HFFc6 (cell line): ENCODE data around the gene FOXL2NB. TPM values are rescaled to one million over a fixed set of nuclear protein-coding genes. Genes with fewer than 3 reads are reported as not detected.
A peak's percentile ranks its signal among the peaks of the same experiment; 100 is the strongest.

Experiments used
- DNase-seq: peaks from one replicate; pipeline ENCODE4 v3.0.0-alpha.2; 2018
- H3K27ac Mint-ChIP-seq: 2 replicates; pipeline ENCODE4 v1.8.0; 2020; ENCODE audit warnings: mild to moderate bottlenecking, mixed read lengths
- H3K27me3 Mint-ChIP-seq: 2 replicates; pipeline ENCODE4 v1.8.0; 2021; ENCODE audit warnings: mild to moderate bottlenecking, moderate library complexity, mixed read lengths; ENCODE audit not compliant: insufficient read depth
- H3K36me3 Mint-ChIP-seq: 2 replicates; pipeline ENCODE4 v1.8.0; 2021; ENCODE audit warnings: low read depth, mixed read lengths
- H3K4me1 Mint-ChIP-seq: 2 replicates; pipeline ENCODE4 v1.8.0; 2020; ENCODE audit warnings: low read depth, mixed read lengths
- H3K4me3 Mint-ChIP-seq: 2 replicates; pipeline ENCODE4 v1.8.0; 2020; ENCODE audit warnings: mild to moderate bottlenecking, moderate library complexity, mixed read lengths
- H3K9me3 Mint-ChIP-seq: 2 replicates; pipeline ENCODE4 v1.8.0; 2020; ENCODE audit warnings: mild to moderate bottlenecking, mixed read lengths
- CTCF ChIP-seq: fragments of 200-600 bp; sonication (generic); IDR thresholded peaks from 2 replicates; pipeline ENCODE4 v1.5.0; 2021; ENCODE audit warnings: antibody characterized with exemption, mild to moderate bottlenecking
- total RNA-seq, 6 experiments: library from RNA; stranded (reverse); fragmentation: NEBNext Ultra II Directional; extraction: Animal tissue kit (Norgen Biotek cat#: 25700); gene quantifications; 2 replicates in 1 of 6; 3 replicates in 5 of 6; pipeline ENCODE4 v1.2.3, GENCODE V29; 2021

The FOXL2NB gene
- total RNA-seq, 6 experiments from 2014 or later, result 0.45 to 5.8 (median 4.6) TPM

DNA sequence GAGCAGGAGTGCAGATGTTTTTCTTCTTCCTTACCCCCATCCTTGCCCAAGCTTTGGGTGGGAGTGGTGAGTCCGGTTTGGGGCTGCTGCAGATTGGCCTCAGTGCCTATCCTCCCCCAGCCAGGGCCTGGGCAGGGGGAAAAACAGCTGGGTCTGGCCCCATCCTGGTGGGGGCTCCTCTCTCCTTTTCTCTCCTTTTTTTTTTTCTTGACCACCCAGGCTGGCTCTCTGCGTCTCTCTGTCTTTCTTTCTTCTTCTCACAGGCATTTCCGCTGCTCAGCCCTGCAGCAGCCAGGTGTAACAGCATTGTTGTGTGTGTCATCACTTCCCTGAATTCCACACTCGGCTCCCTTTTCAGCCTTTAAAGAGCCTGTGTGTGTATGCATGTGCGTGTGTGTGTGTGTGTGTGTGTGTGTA lies 2.0 kb downstream of the FOXL2NB start:
- no peak overlapping the region for H3K27ac Mint-ChIP-seq
- TF ChIP-seq CTCF, result no peak
- peaks cover 5% of the 10 kb centered on the region; the same call in 1 of the 2 replicates for H3K36me3 Mint-ChIP-seq
- no peak for DNase-seq
- H3K4me1 Mint-ChIP-seq, result peaks cover 12% of the 10 kb centered on the region; the same call in 1 of the 2 replicates
- no peak overlapping the region for H3K4me3 Mint-ChIP-seq
- H3K9me3 Mint-ChIP-seq, result no peaks in the 10 kb centered on the region; the same call in 1 of the 2 replicates
- peaks cover 50% of the 10 kb centered on the region for H3K27me3 Mint-ChIP-seq

GRCh38 chr3:138949445-138950005 lies 2.5 kb downstream of the FOXL2NB start:
- Mint-ChIP-seq H3K27me3 (peaks cover 50% of the 10 kb centered on the region), H3K9me3 (no peaks in the 10 kb centered on the region; the same call in 1 of the 2 replicates), H3K4me1 (peaks cover 10% of the 10 kb centered on the region; the same call in 1 of the 2 replicates), H3K36me3 (no peaks in the 10 kb centered on the region; the same call in 1 of the 2 replicates), H3K4me3 (no peak overlapping the region), H3K27ac (no peak overlapping the region)
- no peak for DNase-seq
- TF ChIP-seq CTCF, result no peak

- no peak for DNase-seq
- Mint-ChIP-seq H3K27ac (no peak overlapping the region), H3K27me3 (peaks cover 54% of the 10 kb centered on the region), H3K36me3 (no peaks in the 10 kb centered on the region), H3K9me3 (no peaks in the 10 kb centered on the region; the same call in 1 of the 2 replicates), H3K4me3 (no peak overlapping the region), H3K4me1 (peaks cover 10% of the 10 kb centered on the region; the same call in 1 of the 2 replicates)
- TF ChIP-seq CTCF, result no peak
Measured at GRCh38 chr3:138950006-138950644, 3.1 kb downstream of the FOXL2NB start.

- peaks cover 58% of the 10 kb centered on the region for H3K27me3 Mint-ChIP-seq
Measured at GRCh38 chr3:138950701-138951100, 3.7 kb downstream of the FOXL2NB start.

DNA sequence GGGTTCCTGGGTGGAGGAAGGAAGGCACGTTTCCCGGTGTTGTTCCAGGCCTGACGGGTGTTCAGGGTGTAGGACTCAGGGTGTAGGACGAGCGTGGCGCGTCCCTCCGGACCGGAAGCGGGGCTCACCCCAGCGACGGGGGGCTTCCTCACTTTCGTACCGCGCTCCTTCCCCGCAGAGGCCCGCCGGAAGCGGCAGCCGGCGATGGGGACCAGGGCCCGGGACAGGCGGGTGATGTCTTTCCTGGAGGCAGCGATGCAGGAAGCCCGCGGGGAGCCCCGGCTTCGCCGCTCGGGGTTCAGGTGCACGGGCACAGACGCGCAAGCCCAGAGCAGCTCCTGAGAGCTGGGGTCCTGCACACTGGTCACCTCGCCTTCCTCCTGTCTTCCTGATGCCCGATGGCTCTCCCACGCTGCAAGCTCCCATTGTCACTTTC lies 13.4 kb downstream of the FOXL2NB start:
- Mint-ChIP-seq H3K4me3 (peak overlapping the region; percentile 18; the same call in 1 of the 2 replicates), H3K36me3 (no peaks in the 10 kb centered on the region), H3K27me3 (peaks cover 22% of the 10 kb centered on the region), H3K27ac (no peak overlapping the region), H3K4me1 (no peaks in the 10 kb centered on the region; the same call in 1 of the 2 replicates), H3K9me3 (peaks cover 8% of the 10 kb centered on the region; the same call in 1 of the 2 replicates)
- TF ChIP-seq CTCF, result no peak
- DNase-seq, result no peak

More at GRCh38 chr3:138950701-138951100, 3.7 kb downstream of the FOXL2NB start:
- Mint-ChIP-seq H3K9me3 (no peaks in the 10 kb centered on the region), H3K27ac (no peak overlapping the region), H3K36me3 (no peaks in the 10 kb centered on the region), H3K4me1 (peaks cover 10% of the 10 kb centered on the region; the same call in 1 of the 2 replicates), H3K4me3 (no peak overlapping the region)
- no peak for DNase-seq
- TF ChIP-seq CTCF, result no peak
